HG03460 (cell line): ENCODE measurements around the gene TGM2.

Source experiments
- ATAC-seq: cut with Tn5 transposase; IDR thresholded peaks from one replicate; pipeline ENCODE4 v1.9.1; 2021; ENCODE audit not compliant: unreplicated experiment

The TGM2 gene

GRCh38 chr20:38178065-38178491 lies 13.0 kb upstream of the TGM2 start:
- no peak for ATAC-seq

GRCh38 chr20:38177201-38177600 lies 12.1 kb upstream of the TGM2 start:
- ATAC-seq: no peak

GRCh38 chr20:38175304-38176180 lies 10.5 kb upstream of the TGM2 start:
- no peak for ATAC-seq

DNA sequence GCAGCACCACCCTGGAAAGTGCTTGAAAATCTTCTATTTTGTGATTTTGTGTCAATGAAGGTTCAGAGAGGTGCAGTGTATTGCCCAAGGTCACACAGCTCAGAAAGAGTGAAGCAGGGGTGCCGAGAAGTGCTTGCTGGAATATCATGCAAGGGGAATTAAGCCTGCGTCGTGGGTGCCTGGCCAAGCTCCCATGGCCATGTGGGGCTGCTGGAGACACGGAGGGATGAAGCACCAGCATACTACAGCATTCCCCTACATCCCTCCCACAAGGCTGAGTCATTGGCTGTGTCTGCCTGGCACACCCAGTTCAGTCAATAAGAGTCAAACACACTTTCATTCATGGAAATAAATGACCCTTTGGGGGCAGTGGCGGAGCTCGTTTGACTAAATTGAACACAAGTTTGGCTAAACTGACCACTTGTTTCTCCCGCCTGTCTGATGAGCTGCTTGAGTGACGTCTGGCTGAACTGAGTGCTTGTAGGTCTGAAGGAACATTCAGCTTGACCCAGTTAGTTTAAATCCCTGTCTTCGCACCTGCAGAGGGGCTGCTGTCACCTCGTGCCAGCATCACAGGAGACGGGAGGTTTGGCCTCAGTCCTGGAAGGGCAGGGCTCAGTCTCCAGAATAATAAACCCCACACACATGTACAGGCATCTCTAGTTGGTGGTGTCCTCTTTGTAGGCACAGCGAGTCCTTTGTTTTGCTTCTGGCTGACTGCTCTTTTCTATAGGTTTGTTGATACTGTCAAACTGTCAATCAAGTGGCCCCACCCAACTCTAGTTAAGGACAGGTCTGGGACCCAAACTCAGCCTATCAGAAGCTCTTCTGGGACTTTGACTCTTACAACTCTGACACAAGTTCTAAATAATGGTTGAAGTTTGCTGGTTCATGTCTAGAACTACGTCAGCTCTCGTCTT lies 8.4 kb upstream of the TGM2 start:
- ATAC-seq: no peak

- ATAC-seq: no peak
Observed at GRCh38 chr20:38172408-38172807, 7.3 kb upstream of the TGM2 start.

DNA sequence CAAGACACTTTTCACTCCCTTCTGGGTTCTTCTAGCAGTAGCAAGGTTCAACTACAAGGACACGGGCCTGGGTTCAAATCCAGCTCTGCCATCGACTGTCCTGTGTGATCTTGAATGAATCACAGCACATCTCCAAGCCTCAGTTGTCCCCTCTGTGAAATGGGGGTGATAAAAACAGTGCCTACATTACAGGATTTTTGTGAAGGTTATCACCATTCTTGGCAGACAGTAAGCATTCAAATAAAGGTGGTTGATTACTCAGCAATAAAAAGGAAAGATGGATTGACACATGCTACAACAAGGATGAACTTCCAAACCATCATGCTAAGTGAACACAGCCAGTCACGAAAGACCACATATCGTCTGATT lies 6.6 kb upstream of the TGM2 start:
- ATAC-seq: no peak

GRCh38 chr20:38170826-38171674 lies 6.0 kb upstream of the TGM2 start:
- ATAC-seq: no peak

- no peak for ATAC-seq
Observed at GRCh38 chr20:38170219-38170825, 5.3 kb upstream of the TGM2 start.

- ATAC-seq: no peak
Observed at GRCh38 chr20:38169636-38170193, 4.6 kb upstream of the TGM2 start.

DNA sequence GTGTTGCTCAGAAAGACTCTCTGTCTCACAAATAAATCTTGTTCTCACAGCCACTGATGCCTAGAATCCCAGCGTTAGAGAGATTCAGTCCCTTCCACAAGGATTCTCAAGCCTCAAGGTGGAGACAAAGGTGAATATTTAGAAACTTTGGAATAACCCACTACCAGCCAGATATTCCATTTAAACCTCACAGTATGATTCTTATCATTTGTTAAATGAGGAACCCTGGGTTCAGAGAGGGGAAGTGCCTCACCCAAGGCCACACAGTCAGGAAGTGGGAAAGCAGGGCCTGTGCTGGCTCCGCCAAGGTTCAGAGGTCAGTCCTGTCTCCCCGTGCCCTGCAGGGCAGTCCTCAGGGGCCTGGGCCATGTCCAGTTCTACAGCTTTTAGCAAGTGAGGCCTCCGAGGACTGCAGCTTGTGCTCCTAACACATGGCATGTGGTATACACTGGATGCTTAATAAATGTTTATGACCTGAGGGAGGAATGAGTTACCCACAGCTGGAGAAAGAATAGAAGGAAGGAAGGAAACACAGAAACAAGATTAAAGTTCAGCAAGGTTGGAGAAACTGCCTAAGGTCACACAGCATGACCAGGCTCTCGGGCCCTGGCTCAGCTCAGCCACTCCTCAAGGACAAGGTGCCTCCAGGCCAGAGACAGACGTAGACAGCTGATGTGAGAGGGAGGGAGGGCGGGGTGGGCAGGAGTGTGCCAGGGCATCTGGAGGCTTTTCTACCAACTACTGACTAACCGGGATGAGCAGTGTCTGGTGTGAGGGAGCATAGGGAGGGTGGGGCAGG lies 3.9 kb upstream of the TGM2 start:
- no peak for ATAC-seq

DNA sequence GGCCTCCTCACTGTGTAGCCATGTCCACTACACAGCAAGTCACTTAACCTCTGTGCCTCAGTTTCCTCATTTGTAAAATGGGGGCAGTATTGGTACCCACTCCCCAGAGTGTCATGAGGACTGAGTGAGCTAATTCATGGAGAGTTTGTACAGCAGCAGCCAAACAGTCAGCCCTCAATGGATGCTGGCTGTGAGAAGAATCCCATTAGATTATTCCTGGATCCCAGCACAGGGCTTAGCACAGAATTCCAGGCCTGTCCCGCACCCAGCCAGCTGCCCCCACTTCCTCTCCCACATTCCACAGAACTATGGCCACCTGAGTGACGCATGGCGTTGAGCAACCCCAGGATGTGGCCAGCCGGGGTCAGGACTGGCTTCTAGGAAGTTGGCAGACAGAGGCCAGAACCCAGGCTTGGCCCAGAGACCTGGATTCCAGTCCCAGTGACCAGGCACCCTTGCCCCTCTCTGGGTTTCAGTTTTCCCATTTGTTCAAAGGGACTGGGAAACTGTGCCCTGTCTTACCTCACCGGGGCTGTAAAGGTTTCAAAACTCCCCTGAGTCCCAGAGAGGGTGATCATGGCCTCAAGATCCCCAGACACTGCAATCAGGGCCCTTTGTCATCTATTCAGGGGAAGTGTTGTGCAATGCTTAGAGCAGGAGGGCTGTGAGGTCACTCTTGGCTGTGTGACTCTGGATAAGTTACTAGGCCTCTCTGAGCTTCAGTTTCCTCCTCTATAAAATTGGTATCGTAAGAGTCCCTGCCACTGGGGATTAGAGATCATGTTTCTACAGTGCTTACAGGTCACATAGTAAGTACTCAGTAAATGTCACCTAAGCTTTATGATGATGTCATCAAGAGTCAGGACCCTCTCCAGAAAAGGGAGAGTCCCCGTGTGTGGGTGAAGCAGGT lies 3.0 kb upstream of the TGM2 start:
- no peak for ATAC-seq

DNA sequence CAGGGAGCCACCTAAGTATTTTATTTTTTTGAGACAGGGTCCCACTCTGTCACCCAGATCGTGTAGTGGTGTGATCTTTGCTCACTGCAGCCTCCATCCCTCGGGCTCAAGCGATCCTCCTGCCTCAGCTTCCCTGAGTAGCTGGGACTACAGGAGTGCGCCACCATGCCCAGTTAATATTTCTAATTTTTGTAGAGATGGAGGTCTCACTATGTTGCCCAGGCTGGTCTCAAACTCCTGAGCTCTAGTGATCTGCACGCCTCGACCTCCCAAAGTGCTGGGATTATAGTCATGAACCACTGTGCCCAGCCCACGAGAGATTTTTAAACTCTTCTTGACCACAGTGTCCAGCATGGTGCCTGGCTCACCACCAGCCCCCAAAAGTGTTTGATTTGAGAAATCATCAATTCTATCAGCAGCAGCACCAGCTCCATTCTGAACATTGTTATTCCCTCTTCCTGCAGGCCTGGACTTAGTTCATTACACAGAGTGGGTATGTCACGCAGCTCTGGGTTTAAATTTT lies 2.3 kb upstream of the TGM2 start:
- ATAC-seq: no peak

DNA sequence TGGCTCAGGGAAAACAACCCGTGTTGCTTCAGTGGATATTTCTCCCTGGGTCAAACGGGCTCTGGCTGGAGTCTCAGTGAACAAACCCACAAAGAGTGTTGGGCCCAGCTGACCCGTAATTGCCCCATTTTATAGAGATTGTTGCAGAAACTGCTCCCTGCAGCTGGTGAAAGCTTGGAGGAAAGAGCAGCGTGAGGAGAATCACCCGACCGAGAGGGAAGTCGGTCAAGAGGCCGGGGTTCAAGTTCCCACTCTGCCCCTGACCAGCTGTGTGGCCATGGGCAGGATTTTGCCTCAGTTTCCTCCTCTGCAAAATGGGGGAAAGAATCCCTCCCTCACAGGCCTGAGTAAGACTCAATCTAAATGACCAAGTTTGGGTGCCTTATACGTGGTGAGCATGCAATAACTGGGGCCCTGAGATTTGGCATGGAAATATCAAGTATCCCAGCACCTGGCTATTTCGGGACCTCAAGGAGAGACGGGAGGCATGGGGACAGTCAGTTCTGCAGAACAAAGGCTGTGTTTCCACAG lies 1.7 kb upstream of the TGM2 start:
- ATAC-seq: no peak

GRCh38 chr20:38165966-38166702 lies 1.1 kb upstream of the TGM2 start:
- ATAC-seq: no peak

GRCh38 chr20:38164624-38165088 lies 414 bp downstream of the TGM2 start:
- ATAC-seq: no peak

- no peak for ATAC-seq
Observed at GRCh38 chr20:38164069-38164468, 1.0 kb downstream of the TGM2 start.
